ENCODE measurements around the gene CHRNA7.

Gene CHRNA7

DNA sequence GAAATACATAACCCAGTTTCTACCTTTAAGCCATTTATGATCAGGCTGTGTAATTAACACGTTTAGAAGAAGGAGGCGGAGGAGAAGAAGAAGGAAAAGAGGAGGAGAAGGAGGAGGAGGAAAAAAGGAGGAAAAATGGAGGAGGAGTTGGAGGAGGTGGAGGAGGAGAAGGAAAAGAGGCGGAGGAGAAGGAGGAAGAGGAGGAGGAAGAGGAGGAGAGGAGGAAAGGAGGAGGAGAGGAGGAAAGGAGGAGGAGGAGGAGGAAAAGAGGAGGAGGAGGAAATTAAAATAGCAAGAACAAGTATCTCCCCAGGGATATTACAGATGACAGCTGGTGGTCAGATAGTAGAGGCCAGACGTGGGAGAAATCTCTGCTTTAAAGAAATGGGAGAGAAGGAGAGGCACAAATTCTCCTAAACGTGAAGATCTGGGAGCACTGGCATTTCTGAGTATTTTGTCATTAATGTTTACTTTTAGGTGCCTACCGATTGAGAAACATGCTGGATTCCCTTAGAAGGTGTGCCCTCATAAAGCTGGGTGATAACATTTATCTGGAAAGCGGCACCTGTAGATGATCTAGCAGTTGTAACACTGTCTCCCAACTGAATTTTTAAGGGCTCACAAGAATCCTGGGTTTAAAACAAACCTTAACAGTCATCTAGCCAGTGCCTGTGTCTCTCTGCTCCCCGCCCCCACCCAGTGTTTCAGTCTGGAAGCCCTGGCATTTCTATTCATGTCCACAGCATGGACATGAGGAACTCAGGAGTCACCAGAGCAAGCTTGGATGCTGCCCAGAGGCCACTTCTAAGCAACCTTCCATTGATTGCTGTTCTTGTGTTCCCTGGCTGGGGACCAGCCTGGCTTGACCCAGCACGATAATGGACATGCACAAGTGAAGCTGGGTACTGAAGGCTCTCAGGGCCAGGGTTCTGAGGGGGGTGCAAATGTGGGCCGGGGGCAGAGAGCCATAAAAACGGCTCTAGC is 75.2 kb downstream of the CHRNA7 start:
- H3K4me3 ChIP-seq (ENCODE audit: low read depth, low read length) = no peak overlapping the region
- TF ChIP-seq, protein P1, sequence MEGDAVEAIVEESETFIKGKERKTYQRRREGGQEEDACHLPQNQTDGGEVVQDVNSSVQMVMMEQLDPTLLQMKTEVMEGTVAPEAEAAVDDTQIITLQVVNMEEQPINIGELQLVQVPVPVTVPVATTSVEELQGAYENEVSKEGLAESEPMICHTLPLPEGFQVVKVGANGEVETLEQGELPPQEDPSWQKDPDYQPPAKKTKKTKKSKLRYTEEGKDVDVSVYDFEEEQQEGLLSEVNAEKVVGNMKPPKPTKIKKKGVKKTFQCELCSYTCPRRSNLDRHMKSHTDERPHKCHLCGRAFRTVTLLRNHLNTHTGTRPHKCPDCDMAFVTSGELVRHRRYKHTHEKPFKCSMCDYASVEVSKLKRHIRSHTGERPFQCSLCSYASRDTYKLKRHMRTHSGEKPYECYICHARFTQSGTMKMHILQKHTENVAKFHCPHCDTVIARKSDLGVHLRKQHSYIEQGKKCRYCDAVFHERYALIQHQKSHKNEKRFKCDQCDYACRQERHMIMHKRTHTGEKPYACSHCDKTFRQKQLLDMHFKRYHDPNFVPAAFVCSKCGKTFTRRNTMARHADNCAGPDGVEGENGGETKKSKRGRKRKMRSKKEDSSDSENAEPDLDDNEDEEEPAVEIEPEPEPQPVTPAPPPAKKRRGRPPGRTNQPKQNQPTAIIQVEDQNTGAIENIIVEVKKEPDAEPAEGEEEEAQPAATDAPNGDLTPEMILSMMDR (IDR thresholded peaks at IDR 0.05; ENCODE audit: low read depth, low read length, missing control alignments) = no peak
- DNase-seq (ENCODE audit: low read depth) = no peak

- H3K4me3 ChIP-seq (ENCODE audit: low read depth, low read length) = no peak overlapping the region
- TF ChIP-seq, protein P1 (IDR thresholded peaks at IDR 0.05; ENCODE audit: low read depth, low read length, missing control alignments) = no peak
- DNase-seq (ENCODE audit: low read depth) = no peak
Observed at GRCh38 chr15:32106401-32107381, 76.4 kb downstream of the CHRNA7 start.

DNA sequence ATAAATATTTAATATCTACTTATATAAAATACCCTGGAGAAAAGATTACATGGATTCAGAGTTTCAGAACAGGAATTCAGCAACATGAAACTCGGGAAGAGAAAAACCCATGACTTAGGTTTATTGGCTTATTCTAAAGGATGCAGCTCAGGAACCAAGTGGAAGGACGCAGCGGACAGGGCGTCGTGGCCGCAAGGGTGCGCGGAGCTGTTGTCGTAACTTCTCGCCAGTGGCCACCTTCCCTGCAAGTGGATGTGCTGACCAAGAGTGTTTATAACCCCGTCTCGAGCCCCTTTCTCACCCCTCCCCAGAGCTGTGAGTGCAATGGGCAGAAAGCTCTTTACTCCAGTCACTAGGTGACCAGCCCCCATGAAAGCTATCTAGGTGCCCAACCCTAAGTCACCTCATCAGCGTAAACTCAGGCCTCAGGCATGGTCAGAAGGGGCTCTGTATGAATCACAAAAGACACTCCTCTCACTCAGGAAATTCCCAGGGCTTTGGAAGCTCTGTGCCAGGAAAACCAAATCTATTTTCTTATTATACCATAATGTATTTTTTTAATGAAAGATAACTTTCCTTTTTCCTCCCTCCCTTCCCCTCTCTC is 77.3 kb downstream of the CHRNA7 start:
- TF ChIP-seq, protein P1 (IDR thresholded peaks at IDR 0.05; ENCODE audit: low read depth, low read length, missing control alignments) = no peak
- DNase-seq (ENCODE audit: low read depth) = no peak
- H3K4me3 ChIP-seq (ENCODE audit: low read depth, low read length) = no peak overlapping the region

DNA sequence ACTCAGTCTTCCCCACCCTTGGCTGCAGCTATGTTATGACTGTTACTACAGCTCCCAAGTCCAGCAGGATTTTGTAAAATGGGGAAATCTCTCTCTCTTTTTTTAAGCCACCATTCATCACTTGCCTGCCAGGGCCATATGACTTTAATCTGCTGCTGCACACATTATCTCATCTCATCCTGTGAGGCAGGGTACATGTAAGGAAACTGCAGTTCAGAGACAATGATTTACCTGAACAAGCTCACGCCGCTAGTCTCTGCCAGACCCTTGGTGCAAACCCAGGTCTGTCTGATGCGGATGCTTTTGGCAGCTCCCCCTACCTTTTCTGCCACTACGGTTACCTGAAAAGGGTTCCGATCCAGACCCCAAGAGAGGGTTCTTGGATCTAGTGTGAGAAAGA is 78.3 kb downstream of the CHRNA7 start:
- no peak overlapping the region for H3K4me3 ChIP-seq (ENCODE audit: low read depth, low read length)
- TF ChIP-seq, protein P1 (IDR thresholded peaks at IDR 0.05; ENCODE audit: low read depth, low read length, missing control alignments) = no peak
- DNase-seq (ENCODE audit: low read depth) = no peak

GRCh38 chr15:32112101-32112500 is 81.8 kb downstream of the CHRNA7 start:
- TF ChIP-seq, protein P1 (IDR thresholded peaks at IDR 0.05; ENCODE audit: low read depth, low read length, missing control alignments) = no peak
- DNase-seq (ENCODE audit: low read depth) = no peak

GRCh38 chr15:32113224-32113623 is 82.9 kb downstream of the CHRNA7 start:
- no peak overlapping the region for H3K4me3 ChIP-seq (ENCODE audit: low read depth, low read length)
- TF ChIP-seq, protein P1 (IDR thresholded peaks at IDR 0.05; ENCODE audit: low read depth, low read length, missing control alignments) = no peak
- no peak for DNase-seq (ENCODE audit: low read depth)

More at GRCh38 chr15:32112101-32112500, 81.8 kb downstream of the CHRNA7 start:
- H3K4me3 ChIP-seq (ENCODE audit: low read depth, low read length) = no peak overlapping the region

All from GM12864 (cell line).